ENCODE data around the gene C1QTNF5. TPM values are rescaled to one million over a fixed set of nuclear protein-coding genes. Genes with fewer than 3 reads are reported as not detected.

C1QTNF5 gene
- total RNA-seq, 1 donor from 2014 or later = 4.0 TPM

DNA sequence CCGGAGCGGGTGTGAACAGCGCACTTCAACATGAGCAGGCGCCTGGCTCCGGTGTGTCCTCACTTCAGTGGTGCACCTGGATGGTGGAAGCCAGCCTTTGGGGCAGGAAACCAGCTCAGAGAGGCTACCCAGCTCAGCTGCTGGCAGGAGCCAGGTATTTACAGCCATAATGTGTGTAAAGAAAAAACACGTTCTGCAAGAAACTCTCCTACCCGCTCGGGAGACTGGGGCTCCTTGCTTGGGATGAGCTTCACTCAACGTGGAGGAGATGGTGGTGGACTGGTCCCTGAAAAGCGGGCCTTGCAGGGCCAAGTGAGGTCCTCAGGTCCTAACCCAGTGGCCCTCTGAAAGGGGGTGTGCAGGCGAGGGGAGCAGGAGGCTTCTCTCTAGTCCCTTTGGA, 31.3 kb downstream of the C1QTNF5 start:
- TF ChIP-seq, protein P1, sequence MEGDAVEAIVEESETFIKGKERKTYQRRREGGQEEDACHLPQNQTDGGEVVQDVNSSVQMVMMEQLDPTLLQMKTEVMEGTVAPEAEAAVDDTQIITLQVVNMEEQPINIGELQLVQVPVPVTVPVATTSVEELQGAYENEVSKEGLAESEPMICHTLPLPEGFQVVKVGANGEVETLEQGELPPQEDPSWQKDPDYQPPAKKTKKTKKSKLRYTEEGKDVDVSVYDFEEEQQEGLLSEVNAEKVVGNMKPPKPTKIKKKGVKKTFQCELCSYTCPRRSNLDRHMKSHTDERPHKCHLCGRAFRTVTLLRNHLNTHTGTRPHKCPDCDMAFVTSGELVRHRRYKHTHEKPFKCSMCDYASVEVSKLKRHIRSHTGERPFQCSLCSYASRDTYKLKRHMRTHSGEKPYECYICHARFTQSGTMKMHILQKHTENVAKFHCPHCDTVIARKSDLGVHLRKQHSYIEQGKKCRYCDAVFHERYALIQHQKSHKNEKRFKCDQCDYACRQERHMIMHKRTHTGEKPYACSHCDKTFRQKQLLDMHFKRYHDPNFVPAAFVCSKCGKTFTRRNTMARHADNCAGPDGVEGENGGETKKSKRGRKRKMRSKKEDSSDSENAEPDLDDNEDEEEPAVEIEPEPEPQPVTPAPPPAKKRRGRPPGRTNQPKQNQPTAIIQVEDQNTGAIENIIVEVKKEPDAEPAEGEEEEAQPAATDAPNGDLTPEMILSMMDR (conservative IDR thresholded peaks at IDR 0.05) = no peak
- H3K27me3 Mint-ChIP-seq = peaks cover 5% of the 10 kb centered on the region
- peaks cover 4% of the 10 kb centered on the region for H3K36me3 Mint-ChIP-seq
- DNase-seq (ENCODE audit: extremely low spot score, unreplicated experiment) = no peak
- peaks cover 3% of the 10 kb centered on the region for H3K4me1 Mint-ChIP-seq (ENCODE audit: unreplicated experiment)
- H3K4me3 Mint-ChIP-seq = no peak overlapping the region
- no peaks in the 10 kb centered on the region for H3K9me3 Mint-ChIP-seq
- H3K27ac Mint-ChIP-seq = no peak overlapping the region

DNA sequence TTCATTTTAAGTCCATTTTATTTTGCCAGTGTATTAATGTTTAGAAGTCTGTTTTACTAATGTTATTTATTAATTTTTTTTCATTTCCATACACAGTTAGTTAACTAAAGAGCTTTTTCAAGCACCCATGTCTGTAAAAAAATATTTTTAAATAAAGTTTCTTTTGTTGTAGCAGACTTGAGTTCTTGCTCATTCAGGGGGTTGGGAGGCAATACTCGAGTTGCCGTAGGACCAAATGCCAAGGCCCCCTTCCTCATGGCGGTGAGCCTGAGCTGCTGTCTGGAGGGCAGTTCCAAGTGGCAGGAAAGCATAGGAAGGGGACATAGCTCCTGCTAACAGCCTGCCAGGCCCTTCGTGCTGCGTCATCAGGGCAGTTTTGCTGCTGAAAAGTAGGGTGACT, 32.7 kb downstream of the C1QTNF5 start:
- no peaks in the 10 kb centered on the region for H3K27me3 Mint-ChIP-seq
- DNase-seq (ENCODE audit: extremely low spot score, unreplicated experiment) = no peak
- no peaks in the 10 kb centered on the region for H3K9me3 Mint-ChIP-seq
- H3K4me1 Mint-ChIP-seq (ENCODE audit: unreplicated experiment) = peaks cover 3% of the 10 kb centered on the region
- no peak overlapping the region for H3K4me3 Mint-ChIP-seq
- peaks cover 16% of the 10 kb centered on the region for H3K36me3 Mint-ChIP-seq
- TF ChIP-seq, protein P1 (conservative IDR thresholded peaks at IDR 0.05) = no peak
- H3K27ac Mint-ChIP-seq = no peak overlapping the region

DNA sequence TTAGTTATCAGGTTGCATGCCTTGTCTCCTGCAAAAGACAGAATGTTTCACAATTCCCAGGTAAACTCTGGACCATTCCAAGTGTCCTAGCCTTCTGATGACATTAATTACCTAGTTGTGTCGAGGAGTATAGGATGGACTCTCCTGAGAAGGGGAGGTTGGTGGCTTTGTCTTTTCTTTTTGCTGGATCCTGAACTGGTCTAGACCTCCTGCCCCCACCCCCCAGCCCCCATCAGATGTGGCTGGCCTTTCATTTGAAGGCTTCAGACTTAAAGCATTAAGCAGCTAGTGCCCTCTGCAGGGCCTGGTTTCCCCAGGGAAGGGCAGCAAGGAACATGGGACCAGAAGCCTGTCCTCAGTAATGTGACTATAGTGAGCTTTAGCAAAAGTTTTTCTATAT, 33.5 kb downstream of the C1QTNF5 start:
- no peak overlapping the region for H3K27ac Mint-ChIP-seq
- no peaks in the 10 kb centered on the region for H3K9me3 Mint-ChIP-seq
- peaks cover 23% of the 10 kb centered on the region for H3K36me3 Mint-ChIP-seq
- no peak for DNase-seq (ENCODE audit: extremely low spot score, unreplicated experiment)
- no peak overlapping the region for H3K4me3 Mint-ChIP-seq
- H3K4me1 Mint-ChIP-seq (ENCODE audit: unreplicated experiment) = peaks cover 3% of the 10 kb centered on the region
- TF ChIP-seq, protein P1 (conservative IDR thresholded peaks at IDR 0.05) = no peak
- H3K27me3 Mint-ChIP-seq = no peaks in the 10 kb centered on the region

DNA sequence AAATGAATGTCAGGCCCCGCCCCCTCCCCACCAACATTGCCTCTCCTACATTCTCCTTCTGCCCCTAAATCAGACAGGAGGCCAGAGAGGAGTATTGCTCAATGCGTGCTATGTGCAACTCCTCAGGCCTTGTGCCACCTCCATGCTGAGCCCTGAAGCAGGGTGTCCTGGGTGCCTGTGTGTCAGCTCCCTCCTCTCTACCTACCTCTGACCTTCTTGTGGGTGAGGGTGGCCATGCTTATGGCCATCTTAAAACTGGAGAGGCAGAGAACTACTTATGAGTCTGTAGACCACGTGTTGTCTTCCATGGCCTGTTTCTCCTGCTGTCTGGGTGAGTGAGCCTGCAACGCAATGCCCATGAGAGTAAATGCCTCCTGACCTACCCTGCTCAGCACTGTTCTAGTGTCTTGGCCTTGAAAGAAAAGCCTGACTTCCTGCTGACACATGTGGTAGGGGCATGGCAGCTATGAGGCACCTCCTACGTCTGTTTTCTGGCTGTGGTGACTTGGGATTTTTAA, 34.3 kb downstream of the C1QTNF5 start:
- no peaks in the 10 kb centered on the region for H3K9me3 Mint-ChIP-seq
- no peak for DNase-seq (ENCODE audit: extremely low spot score, unreplicated experiment)
- TF ChIP-seq, protein P1 (conservative IDR thresholded peaks at IDR 0.05) = no peak
- no peak overlapping the region for H3K4me3 Mint-ChIP-seq
- no peak overlapping the region for H3K27ac Mint-ChIP-seq
- peaks cover 25% of the 10 kb centered on the region for H3K36me3 Mint-ChIP-seq
- H3K4me1 Mint-ChIP-seq (ENCODE audit: unreplicated experiment) = peaks cover 3% of the 10 kb centered on the region
- no peaks in the 10 kb centered on the region for H3K27me3 Mint-ChIP-seq

DNA sequence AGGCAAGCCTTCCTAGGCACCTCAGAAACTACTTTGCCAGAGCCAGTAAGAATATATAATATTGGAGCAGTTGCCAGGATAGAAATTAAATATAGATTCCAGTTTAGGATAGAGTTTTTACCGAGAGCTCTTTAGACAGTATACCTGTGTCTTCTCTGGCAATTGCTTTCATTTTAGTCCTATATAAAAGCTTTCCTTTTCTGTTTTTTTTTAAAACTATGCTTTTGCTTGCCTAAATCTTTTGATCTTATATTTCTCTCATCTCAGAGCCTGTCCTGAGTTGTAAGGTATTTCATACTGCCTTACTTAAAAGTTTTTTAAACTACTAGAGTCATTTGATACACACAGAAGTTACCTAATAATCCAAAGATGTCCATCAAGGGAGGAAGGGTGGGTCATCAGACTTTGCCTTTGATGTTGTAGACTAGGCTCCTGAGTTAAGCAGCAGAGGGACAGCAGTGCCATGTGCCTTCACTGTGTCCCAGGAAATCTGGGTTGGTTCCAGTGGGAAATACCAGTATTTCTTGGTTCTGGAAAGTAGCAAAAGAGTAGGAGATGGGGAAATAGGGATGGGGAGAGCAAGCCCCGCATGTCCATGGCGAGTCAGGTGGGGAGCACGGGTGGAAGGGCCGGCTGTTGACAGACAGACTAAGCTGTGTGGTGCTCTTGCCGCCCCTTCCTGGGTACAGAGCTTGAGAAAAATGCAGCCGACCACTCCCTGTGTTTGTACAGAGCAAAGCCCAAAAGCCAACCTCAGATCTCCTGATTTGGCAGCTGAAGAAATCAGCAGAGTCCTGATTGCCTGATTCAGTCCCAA, 34.9 kb downstream of the C1QTNF5 start:
- no peaks in the 10 kb centered on the region for H3K27me3 Mint-ChIP-seq
- peaks cover 3% of the 10 kb centered on the region for H3K4me1 Mint-ChIP-seq (ENCODE audit: unreplicated experiment)

More for the DNA sequence above, 34.9 kb downstream of the C1QTNF5 start:
- H3K36me3 Mint-ChIP-seq = peaks cover 31% of the 10 kb centered on the region
- no peak overlapping the region for H3K4me3 Mint-ChIP-seq
- H3K9me3 Mint-ChIP-seq = no peaks in the 10 kb centered on the region
- H3K27ac Mint-ChIP-seq = no peak overlapping the region
- no peak for DNase-seq (ENCODE audit: extremely low spot score, unreplicated experiment)
- TF ChIP-seq, protein P1 (conservative IDR thresholded peaks at IDR 0.05) = no peak

Data from type B pancreatic cell (in vitro differentiated cells).